ACHN (cell line): ENCODE results near the gene BLACAT1.
A peak's percentile ranks its signal among the peaks of the same experiment; 100 is the strongest.
"Not testable (repeated sequence)": the region's sequence is repeated elsewhere in the genome, so short reads cannot be mapped to it uniquely, and the experiment has no call there.

Experiments used
- DNase-seq: peaks from one replicate; pipeline ENCODE4 v3.0.0-alpha.2; 2015
- in situ Hi-C: cut with HindIII; loops from 2 replicates; pipeline ENCODE4 v1.10.0; 2017; ENCODE audit warnings: low sequenced_read_pairs, low pct_ligation_motif_present, low pct_unique_long_range_greater_than_20kb

BLACAT1 gene

GRCh38 chr1:205486258-205486657, 30.4 kb upstream of the BLACAT1 start:
- DNase-seq: no peak
- in situ Hi-C loops: no loop called here

GRCh38 chr1:205484985-205485967, 29.4 kb upstream of the BLACAT1 start:
- DNase-seq: peak; percentile 72
- in situ Hi-C loops: no loop called here

DNA sequence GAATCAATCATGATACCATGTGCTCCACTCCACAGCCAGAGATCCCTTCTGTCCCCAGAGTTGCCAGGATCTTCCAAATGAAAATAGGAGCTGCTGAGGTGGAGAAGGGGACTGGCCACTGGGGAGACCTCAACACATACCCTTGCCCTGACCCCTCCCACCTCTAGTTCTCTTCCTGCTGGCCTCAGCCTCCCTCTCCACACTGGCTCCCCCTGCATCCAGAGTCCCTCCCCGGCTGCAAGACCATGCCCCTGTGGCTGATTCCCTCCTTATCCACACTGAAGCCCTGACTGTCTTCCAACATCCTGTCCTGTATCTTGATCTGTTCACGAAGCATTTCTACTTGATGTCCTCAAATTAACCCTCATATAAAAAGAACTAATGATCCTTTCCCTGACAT, 27.5 kb upstream of the BLACAT1 start:
- in situ Hi-C loops: no loop called here

DNA sequence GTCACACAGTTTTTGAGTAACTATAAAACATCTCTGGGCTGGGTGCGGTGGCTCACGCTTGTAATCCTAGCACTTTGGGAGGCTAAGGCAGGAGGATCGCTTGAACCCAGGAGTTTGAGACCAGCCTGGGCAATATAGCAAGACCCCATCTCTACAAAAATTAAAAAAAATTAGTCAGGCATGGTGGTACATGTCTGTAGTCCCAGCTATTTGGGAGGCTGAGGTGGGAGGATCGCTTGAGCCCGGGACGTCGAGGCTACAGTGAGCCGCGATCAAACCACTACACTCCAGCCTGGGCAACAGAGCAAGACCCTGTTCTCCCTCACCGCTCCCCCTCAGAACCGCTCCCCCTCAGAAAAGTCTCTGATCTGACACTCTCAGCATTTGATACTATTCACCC, 26.7 kb upstream of the BLACAT1 start:
- in situ Hi-C loops, DNase-seq: not testable (repeated sequence)

More for the DNA sequence above, 27.5 kb upstream of the BLACAT1 start:
- no peak for DNase-seq

DNA sequence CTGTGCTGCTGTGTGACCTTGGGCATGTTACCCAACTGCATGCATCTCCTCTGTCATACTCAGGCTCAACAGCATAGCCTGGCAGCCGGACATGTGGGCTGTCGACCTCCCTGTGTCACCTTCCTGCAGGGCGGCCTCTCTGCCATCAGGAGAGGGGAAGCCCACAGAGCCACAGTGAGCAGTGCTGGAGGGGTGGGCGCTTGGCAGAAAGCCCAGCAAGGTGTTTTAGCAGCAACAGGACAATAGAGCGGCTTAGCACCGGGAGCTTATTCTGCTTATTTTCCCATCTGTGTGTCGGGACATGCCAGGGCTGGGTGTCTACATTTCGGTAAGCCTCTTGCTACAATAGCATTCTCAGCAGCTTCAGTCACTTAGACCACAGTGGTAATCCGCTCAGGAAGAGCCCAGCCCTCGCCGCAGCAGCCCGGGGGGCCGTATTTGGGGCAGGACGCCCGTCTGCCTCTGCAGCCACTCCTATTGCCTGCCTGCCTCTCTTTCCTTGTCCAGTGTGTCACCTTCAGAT, 25.8 kb upstream of the BLACAT1 start:
- in situ Hi-C loops: no loop called here
- no peak for DNase-seq

DNA sequence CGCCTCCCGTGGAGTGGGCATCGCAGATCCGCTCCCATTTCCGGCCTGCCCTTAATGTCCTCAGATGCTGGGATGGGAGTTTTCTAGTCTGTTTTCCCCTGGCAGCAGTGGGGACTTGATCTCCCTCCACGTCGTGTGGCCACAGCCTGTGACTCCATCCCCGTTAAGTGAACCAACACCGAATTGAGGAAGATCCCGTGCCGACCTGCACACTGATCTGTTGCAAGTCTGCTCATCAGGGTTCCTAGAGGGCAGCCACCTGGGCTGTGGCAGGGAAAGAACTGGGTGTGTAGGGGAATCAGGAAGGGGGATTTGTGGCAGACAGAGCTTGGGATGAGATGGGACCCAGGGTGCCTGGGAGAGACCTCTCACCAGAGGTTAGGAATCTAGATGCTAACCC, 25.4 kb upstream of the BLACAT1 start:
- DNase-seq: no peak
- in situ Hi-C loops: no loop called here

GRCh38 chr1:205480349-205480985, 24.6 kb upstream of the BLACAT1 start:
- no peak for DNase-seq
- in situ Hi-C loops: no loop called here

GRCh38 chr1:205478985-205479384, 23.1 kb upstream of the BLACAT1 start:
- DNase-seq, in situ Hi-C loops: not testable (repeated sequence)

DNA sequence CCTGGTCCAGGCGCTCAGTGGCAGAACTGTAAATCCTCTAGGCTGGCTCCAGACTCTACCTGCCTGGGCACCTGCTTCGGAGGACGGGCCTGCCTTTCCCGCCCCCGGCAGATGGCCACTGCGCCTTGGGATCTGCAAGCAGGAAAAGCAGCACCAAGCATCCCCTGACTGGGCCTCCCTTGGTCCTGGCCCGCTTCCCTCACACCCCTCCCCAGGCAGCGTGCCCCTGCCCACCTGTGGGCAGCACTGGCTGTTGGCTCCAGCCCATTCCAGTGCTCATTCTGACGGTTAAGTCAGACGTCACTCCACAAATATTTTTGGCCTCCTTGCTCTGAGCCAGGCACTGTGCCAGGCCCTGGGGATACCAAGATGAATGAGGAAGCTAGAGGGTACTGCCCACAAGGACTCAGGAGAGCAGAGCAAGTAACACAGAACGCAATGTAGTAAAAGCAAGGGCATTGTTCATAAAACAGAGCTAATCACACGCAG, 22.0 kb upstream of the BLACAT1 start:
- in situ Hi-C loops: no loop called here
- peak; percentile 95 for DNase-seq

- DNase-seq: no peak
- in situ Hi-C loops: no loop called here
Measured at GRCh38 chr1:205477121-205477758, 21.4 kb upstream of the BLACAT1 start.

GRCh38 chr1:205476648-205477047, 20.8 kb upstream of the BLACAT1 start:
- DNase-seq: no peak

DNA sequence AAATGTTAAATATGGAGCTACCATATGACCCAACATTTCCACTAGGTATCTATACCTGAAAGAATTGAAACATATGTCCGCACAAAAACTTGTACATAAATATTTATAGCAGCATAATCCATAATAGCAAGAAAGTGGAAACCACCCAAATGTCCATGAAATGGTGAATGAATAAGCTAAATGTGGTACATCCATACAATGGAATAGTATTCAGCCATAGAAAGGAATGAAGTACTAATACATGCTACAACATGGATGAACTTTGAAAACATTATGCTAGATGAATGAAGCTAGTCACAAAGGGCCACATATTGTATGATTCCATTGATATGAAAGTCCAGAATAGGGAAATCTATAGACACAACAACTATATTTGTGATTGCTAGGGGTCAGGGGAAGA, 20.0 kb upstream of the BLACAT1 start:
- DNase-seq: no peak
- in situ Hi-C loops: no loop called here

More at GRCh38 chr1:205476648-205477047, 20.8 kb upstream of the BLACAT1 start:
- in situ Hi-C loops: no loop called here

GRCh38 chr1:205474571-205474970, 18.7 kb upstream of the BLACAT1 start:
- in situ Hi-C loops: no loop called here

GRCh38 chr1:205473966-205474365, 18.1 kb upstream of the BLACAT1 start:
- DNase-seq: no peak
- in situ Hi-C loops: no loop called here

More at GRCh38 chr1:205474571-205474970, 18.7 kb upstream of the BLACAT1 start:
- DNase-seq: no peak

DNA sequence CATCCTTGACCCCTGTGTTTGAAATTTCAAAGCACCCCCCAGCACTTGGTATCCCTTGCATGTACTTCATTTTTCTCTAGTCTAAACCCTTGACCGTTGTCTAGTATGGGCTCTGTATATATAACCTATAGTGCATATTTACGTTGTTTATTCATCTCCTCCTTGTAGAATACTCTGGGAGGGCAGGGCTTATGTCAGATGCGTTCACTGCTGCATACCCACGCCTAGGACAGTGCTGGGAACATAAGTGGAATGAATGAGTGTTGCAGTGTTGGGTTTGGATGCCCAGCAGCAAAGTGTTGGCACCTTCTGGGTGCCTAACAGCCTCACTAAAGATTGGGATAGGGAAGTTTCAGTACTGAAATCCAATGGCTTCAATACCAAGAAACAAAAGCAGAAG, 17.6 kb upstream of the BLACAT1 start:
- in situ Hi-C loops: no loop called here
- no peak for DNase-seq

- in situ Hi-C loops: no loop called here
- no peak for DNase-seq
Measured at GRCh38 chr1:205472737-205473441, 17.0 kb upstream of the BLACAT1 start.

DNA sequence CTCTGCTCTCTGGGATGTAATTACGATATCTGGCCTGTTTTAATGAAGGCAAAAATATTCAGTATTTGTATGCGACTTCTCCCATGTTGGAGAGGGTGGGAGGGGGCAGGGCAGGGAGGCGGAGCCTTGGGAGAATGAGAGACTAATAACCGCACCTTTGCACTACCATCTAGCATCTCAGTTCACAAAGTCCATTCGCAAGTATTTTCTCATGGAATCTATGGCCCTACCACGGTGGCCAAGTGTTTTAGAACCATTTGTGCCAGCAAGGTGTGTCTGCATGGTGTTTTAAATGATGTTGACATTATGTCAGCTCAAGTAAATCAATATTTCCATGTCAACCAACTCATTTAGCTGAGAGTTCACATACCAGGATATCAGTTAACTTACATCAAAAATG, 14.3 kb upstream of the BLACAT1 start:
- no peak for DNase-seq
- in situ Hi-C loops: no loop called here

DNA sequence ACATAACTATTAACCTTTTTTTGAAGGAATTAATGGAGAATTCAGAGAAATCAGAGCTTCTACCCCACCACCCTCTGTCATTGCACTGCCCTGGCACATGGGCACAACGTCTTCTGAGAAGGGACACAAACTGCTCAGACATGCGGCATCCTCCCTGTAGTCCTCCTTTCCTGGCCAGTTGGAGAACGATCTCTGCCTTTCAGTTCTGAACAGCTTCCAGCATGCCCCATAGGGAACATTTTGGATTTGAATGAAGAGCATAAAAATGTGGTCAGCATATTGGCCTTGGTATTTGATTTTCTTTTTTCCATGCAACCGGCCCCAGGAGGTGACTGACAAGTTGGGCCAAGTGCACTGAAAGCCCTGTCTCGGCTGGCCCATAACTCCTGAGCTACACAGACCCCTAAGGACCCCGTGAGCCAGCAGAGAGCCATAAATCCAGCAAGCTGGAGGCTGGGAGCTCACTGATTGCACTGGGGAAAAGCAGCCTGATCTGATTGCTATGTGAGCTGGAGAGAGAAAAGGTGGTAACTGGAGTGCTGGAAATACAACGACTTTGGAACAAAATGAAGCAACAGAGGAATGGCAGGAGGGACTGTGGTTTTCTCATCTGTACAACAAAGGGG, 10.9 kb upstream of the BLACAT1 start:
- DNase-seq: no peak
- in situ Hi-C loops: no loop called here
